Stomach (tissue), 4 donors: ENCODE measurements around the gene AP3B1.

Source experiments
- CTCF ChIP-seq, 7 experiments: fragments of 450-650 bp in 4 of 7; fragments of 200-600 bp in 3 of 7; sonication (generic) in 3 of 7; IDR thresholded peaks; one replicate each; pipeline ENCODE4 v1.5.1; 2016 to 2019; ENCODE audit warnings: antibody characterized with exemption in 7 of 7, control low read depth in 2 of 7, mild to moderate bottlenecking in 1 of 7
- EP300 ChIP-seq: sonication (generic); formaldehyde crosslinking; IDR thresholded peaks from one replicate; pipeline ENCODE4 v1.6.1; 2017; ENCODE audit warnings: antibody characterized with exemption

GRCh38 chr5:78236046-78236445 lies 58.5 kb downstream of the AP3B1 start:
- TF ChIP-seq CTCF (IDR thresholded peaks at IDR 0.05) (no peak), EP300 (no peak)
